Left ventricle myocardium inferior (tissue), 1 donor: ENCODE results near the gene NT5C3A. TPM values are rescaled to one million over a fixed set of nuclear protein-coding genes. Genes with fewer than 3 reads are reported as not detected.
A peak's percentile ranks its signal among the peaks of the same experiment; 100 is the strongest.
"Not testable (repeated sequence)": the region's sequence is repeated elsewhere in the genome, so short reads cannot be mapped to it uniquely, and the experiment has no call there.

Experiments used
- DNase-seq: peaks from one replicate; pipeline ENCODE4 v3.0.0-alpha.2; 2020
- H3K27ac ChIP-seq: fragments of 200-600 bp; replicated peaks from 2 replicates; pipeline ENCODE4 v1.8.0; 2021
- H3K27me3 ChIP-seq: fragments of 200-600 bp; 2 replicates; pipeline ENCODE4 v1.8.0; 2021; ENCODE audit warnings: low read depth
- H3K36me3 ChIP-seq: fragments of 200-600 bp; 2 replicates; pipeline ENCODE4 v1.8.0; 2021
- H3K4me1 ChIP-seq: fragments of 200-600 bp; 2 replicates; pipeline ENCODE4 v1.8.0; 2021
- H3K4me3 ChIP-seq: fragments of 200-600 bp; 2 replicates; pipeline ENCODE4 v1.8.0; 2021; ENCODE audit warnings: mild to moderate bottlenecking, moderate library complexity
- H3K9me3 ChIP-seq: fragments of 200-600 bp; replicated peaks from 2 replicates; pipeline ENCODE4 v1.8.0; 2021
- CTCF ChIP-seq: fragments of 200-600 bp; IDR thresholded peaks from 2 replicates; pipeline ENCODE4 v1.8.0; 2021; ENCODE audit warnings: antibody characterized with exemption, mild to moderate bottlenecking, borderline replicate concordance
- intact Hi-C: fragments of 100-400 bp; cut with micrococcal nuclease; formaldehyde crosslinking; loops from one replicate; pipeline ENCODE4 v1.11.0; 2022
- total RNA-seq: library from RNA; stranded (reverse); fragmentation: NEBNext Ultra II Directional; extraction: Animal tissue kit (Norgen Biotek cat#: 25700); gene quantifications from one replicate; pipeline ENCODE4 v1.2.1, GENCODE V29; 2021
- donor health status: DM: no; HTN: yes; CAD: no; lungs with severe emphysema.

NT5C3A gene
- total RNA-seq, 1 donor from 2014 or later = 33.4 TPM

GRCh38 chr7:32998361-32999171, 64.0 kb downstream of the NT5C3A start:
- H3K36me3 ChIP-seq, H3K9me3 ChIP-seq, intact Hi-C loops, H3K27me3 ChIP-seq: not testable (repeated sequence)
- TF ChIP-seq CTCF = peak; percentile 21
- peak; percentile 49 for DNase-seq
- H3K27ac ChIP-seq = peak overlapping the region; percentile 87
- H3K4me3 ChIP-seq = peak overlapping the region; percentile 53
- peaks cover 26% of the 10 kb centered on the region for H3K4me1 ChIP-seq

GRCh38 chr7:32997956-32998355, 64.6 kb downstream of the NT5C3A start:
- Histone ChIP-seq H3K4me3 (peak overlapping the region; percentile 53), H3K4me1 (peaks cover 26% of the 10 kb centered on the region), H3K27ac (peak overlapping the region; percentile 87)
- H3K36me3 ChIP-seq, intact Hi-C loops, H3K27me3 ChIP-seq, H3K9me3 ChIP-seq, DNase-seq: not testable (repeated sequence)

GRCh38 chr7:32992750-32993149, 69.8 kb downstream of the NT5C3A start:
- H3K4me3 ChIP-seq, intact Hi-C loops, H3K9me3 ChIP-seq, H3K27me3 ChIP-seq, H3K4me1 ChIP-seq, DNase-seq: not testable (repeated sequence)
- H3K27ac ChIP-seq = peak overlapping the region; percentile 32
- H3K36me3 ChIP-seq = peaks cover 21% of the 10 kb centered on the region

- H3K4me1 ChIP-seq, DNase-seq, intact Hi-C loops, H3K4me3 ChIP-seq, H3K27me3 ChIP-seq, H3K9me3 ChIP-seq: not testable (repeated sequence)
- peaks cover 21% of the 10 kb centered on the region for H3K36me3 ChIP-seq
- H3K27ac ChIP-seq = peak overlapping the region; percentile 32
Measured at GRCh38 chr7:32991975-32992700, 70.4 kb downstream of the NT5C3A start.

- Histone ChIP-seq H3K36me3 (peaks cover 21% of the 10 kb centered on the region), H3K27ac (peak overlapping the region; percentile 40)
- H3K4me3 ChIP-seq, H3K27me3 ChIP-seq, intact Hi-C loops, H3K4me1 ChIP-seq, DNase-seq, H3K9me3 ChIP-seq: not testable (repeated sequence)
Measured at GRCh38 chr7:32991068-32991585, 71.4 kb downstream of the NT5C3A start.

- DNase-seq, H3K27me3 ChIP-seq, H3K9me3 ChIP-seq, H3K4me3 ChIP-seq, H3K4me1 ChIP-seq, intact Hi-C loops, H3K27ac ChIP-seq: not testable (repeated sequence)
- peaks cover 50% of the 10 kb centered on the region for H3K36me3 ChIP-seq
Measured at GRCh38 chr7:32988148-32988547, 74.4 kb downstream of the NT5C3A start.

- H3K27me3 ChIP-seq, DNase-seq, H3K4me3 ChIP-seq, H3K27ac ChIP-seq, H3K4me1 ChIP-seq, H3K9me3 ChIP-seq, intact Hi-C loops: not testable (repeated sequence)
- peaks cover 63% of the 10 kb centered on the region for H3K36me3 ChIP-seq
Measured at GRCh38 chr7:32979902-32980301, 82.7 kb downstream of the NT5C3A start.

GRCh38 chr7:32979246-32979645, 83.3 kb downstream of the NT5C3A start:
- H3K27me3 ChIP-seq, H3K4me3 ChIP-seq, intact Hi-C loops, H3K27ac ChIP-seq, DNase-seq, H3K9me3 ChIP-seq, H3K4me1 ChIP-seq: not testable (repeated sequence)
- peaks cover 57% of the 10 kb centered on the region for H3K36me3 ChIP-seq

GRCh38 chr7:32977159-32977558, 85.4 kb downstream of the NT5C3A start:
- H3K4me3 ChIP-seq, DNase-seq, H3K4me1 ChIP-seq, H3K27me3 ChIP-seq, H3K27ac ChIP-seq, intact Hi-C loops, H3K9me3 ChIP-seq: not testable (repeated sequence)
- peaks cover 43% of the 10 kb centered on the region for H3K36me3 ChIP-seq

GRCh38 chr7:32971967-32972366, 90.6 kb downstream of the NT5C3A start:
- Histone ChIP-seq H3K4me1 (peaks cover 20% of the 10 kb centered on the region), H3K27ac (peak overlapping the region; percentile 77)
- H3K9me3 ChIP-seq, intact Hi-C loops, H3K36me3 ChIP-seq, DNase-seq, H3K4me3 ChIP-seq, H3K27me3 ChIP-seq: not testable (repeated sequence)

GRCh38 chr7:32967268-32967582, 95.4 kb downstream of the NT5C3A start:
- H3K36me3 ChIP-seq, intact Hi-C loops, H3K27me3 ChIP-seq, DNase-seq, H3K9me3 ChIP-seq, H3K4me3 ChIP-seq: not testable (repeated sequence)
- Histone ChIP-seq H3K27ac (peak overlapping the region; percentile 15), H3K4me1 (peaks cover 40% of the 10 kb centered on the region)

GRCh38 chr7:32966489-32967267, 95.9 kb downstream of the NT5C3A start:
- H3K36me3 ChIP-seq, DNase-seq, intact Hi-C loops, H3K9me3 ChIP-seq, H3K4me3 ChIP-seq, H3K27me3 ChIP-seq: not testable (repeated sequence)
- Histone ChIP-seq H3K27ac (peak overlapping the region; percentile 15), H3K4me1 (peaks cover 35% of the 10 kb centered on the region)
